A549 (cell line): Measurements from ENCODE around the gene MITF. TPM values are rescaled to one million over a fixed set of nuclear protein-coding genes. Genes with fewer than 3 reads are reported as not detected.

Experiments used
- ATAC-seq, 2 experiments: fragments of 200-7000 bp in 1 of 2; fragments of >200 bp in 1 of 2; cut with Nextera tagmentation in 1 of 2; cut with Tn5 transposase in 1 of 2; 3 replicates each; pipeline versions ENCODE4 v1.8.0 to v1.9.1; 2018 to 2020; ENCODE audit warnings: mild to moderate bottlenecking in 1 of 2, moderate library complexity in 1 of 2
- CTCF ChIA-PET: fragments of 300-600 bp; sonication (Branson Sonifier 250); formaldehyde crosslinking; extraction: SDS; loops from one replicate; lab custom pipeline; 2021; ENCODE audit warnings: antibody characterized with exemption, inconsistent platforms; lab: Yijun Ruan, JAX
- POLR2A ChIA-PET: fragments of 350-600 bp; formaldehyde crosslinking; extraction: SDS; loops from one replicate; lab custom pipeline; 2021; ENCODE audit warnings: antibody characterized with exemption, inconsistent platforms; lab: Yijun Ruan, JAX
- DNase-seq, 2 experiments: peaks; one replicate each; pipeline versions ENCODE4 v3.0.0 to v3.0.0-alpha.2; 2011 to 2016; ENCODE audit warnings: low read depth in 1 of 2, low spot score in 1 of 2
- FAIRE-seq: peaks from 2 replicates; lab custom pipeline; 2011; peaks lifted over from hg19 to GRCh38; lab: Jason Lieb, UNC
- H3K27ac ChIP-seq, 2 experiments: fragments of >200 bp; sonication (Bioruptor Twin); formaldehyde crosslinking; 3 replicates each; pipeline ENCODE4 v1.5.1; 2016 to 2017
- H3K4me1 ChIP-seq: fragments of >200 bp; sonication (Bioruptor Twin); formaldehyde crosslinking; 3 replicates; pipeline ENCODE4 v1.6.1; 2016
- H3K4me2 ChIP-seq: fragments of >200 bp; sonication (Bioruptor Twin); formaldehyde crosslinking; 3 replicates; pipeline ENCODE4 v1.6.1; 2016
- H3K4me3 ChIP-seq: fragments of >200 bp; sonication (Bioruptor Twin); formaldehyde crosslinking; 3 replicates; pipeline ENCODE4 v1.5.1; 2016
- H3K9me3 ChIP-seq: fragments of >200 bp; sonication (Bioruptor Twin); formaldehyde crosslinking; 3 replicates; pipeline ENCODE4 v1.6.1; 2016
- CEBPB ChIP-seq, 2 experiments: fragments of >200 bp in 1 of 2; sonication (Bioruptor Twin) in 1 of 2; formaldehyde crosslinking in 1 of 2; IDR thresholded peaks; 2 replicates each; pipeline ENCODE4 v1.6.1; 2012 to 2016
- EP300 ChIP-seq, 2 experiments: fragments of >200 bp; sonication (Bioruptor Twin); formaldehyde crosslinking; IDR thresholded peaks; 2 replicates in 1 of 2; 3 replicates in 1 of 2; pipeline ENCODE4 v1.6.1; 2016 to 2017
- FOSB ChIP-seq: fragments of 250-450 bp; sonication (Bioruptor Pico); IDR thresholded peaks from 2 replicates; pipeline ENCODE4 v1.5.0; 2020; ENCODE audit warnings: mild to moderate bottlenecking, moderate library complexity
- FOSL2 ChIP-seq, 2 experiments: fragments of 450-650 bp in 1 of 2; fragments of >200 bp in 1 of 2; sonication (Bioruptor Twin) in 1 of 2; formaldehyde crosslinking; IDR thresholded peaks; 2 replicates each; pipeline versions ENCODE4 v1.5.0 to v1.6.1; 2016 to 2020; ENCODE audit warnings: mild to moderate bottlenecking in 1 of 2, moderate library complexity in 1 of 2
- FOXS1 ChIP-seq: fragments of 250-450 bp; sonication (Bioruptor Pico); IDR thresholded peaks from 2 replicates; pipeline ENCODE4 v1.5.0; 2020; ENCODE audit warnings: mild to moderate bottlenecking, moderate library complexity
- GATA3 ChIP-seq: IDR thresholded peaks from 2 replicates; pipeline ENCODE4 v1.6.1; 2012; ENCODE audit warnings: borderline replicate concordance
- HDAC2 ChIP-seq: fragments of 200-600 bp; sonication (generic); IDR thresholded peaks from 2 replicates; pipeline ENCODE4 v1.6.1; 2016
- JUN ChIP-seq, 2 experiments: fragments of >200 bp; sonication (Bioruptor Twin); formaldehyde crosslinking; IDR thresholded peaks; 2 replicates in 1 of 2; 3 replicates in 1 of 2; pipeline ENCODE4 v1.6.1; 2016 to 2017
- JUNB ChIP-seq: fragments of >200 bp; sonication (Bioruptor Twin); formaldehyde crosslinking; IDR thresholded peaks from 2 replicates; pipeline ENCODE4 v1.6.1; 2016
- KDM1A ChIP-seq: fragments of 200-600 bp; sonication (generic); IDR thresholded peaks from 2 replicates; pipeline ENCODE4 v1.6.1; 2016; ENCODE audit warnings: low read depth, mild to moderate bottlenecking
- KDM5A ChIP-seq: fragments of 200-600 bp; sonication (generic); IDR thresholded peaks from 2 replicates; pipeline ENCODE4 v1.6.1; 2016; ENCODE audit warnings: antibody characterized with exemption, mild to moderate bottlenecking
- PBX3 ChIP-seq: IDR thresholded peaks from 2 replicates; pipeline ENCODE4 v1.6.1; 2012
- RAD21 ChIP-seq, 2 experiments: fragments of >200 bp in 1 of 2; sonication (Bioruptor Twin) in 1 of 2; formaldehyde crosslinking in 1 of 2; IDR thresholded peaks in 1 of 2; conservative IDR thresholded peaks in 1 of 2; 2 replicates in 1 of 2; 3 replicates in 1 of 2; pipeline ENCODE4 v1.6.1; 2012 to 2018; ENCODE audit warnings: inconsistent platforms in 1 of 2
- TP53 ChIP-seq: fragments of 250-450 bp; sonication (Bioruptor Pico); IDR thresholded peaks from 2 replicates; pipeline ENCODE4 v1.5.0; 2021; ENCODE audit warnings: mild to moderate bottlenecking, moderate library complexity
- ZNF302 ChIP-seq: fragments of 250-450 bp; sonication (Bioruptor Pico); IDR thresholded peaks from 2 replicates; pipeline ENCODE4 v1.9.0; 2021; ENCODE audit warnings: inconsistent platforms, mild to moderate bottlenecking, moderate library complexity
- ZSCAN20 ChIP-seq: fragments of 250-450 bp; sonication (Bioruptor Pico); IDR thresholded peaks from 2 replicates; pipeline ENCODE4 v1.8.0; 2022; ENCODE audit warnings: mild to moderate bottlenecking, moderate library complexity
- WGBS: methylation state at CpG from one replicate; pipeline ENCODE4 v1.1.6; 2017; ENCODE audit errors: missing lambda C conversion rate; 5-methylcytosine and 5-hydroxymethylcytosine counted together
- polyA plus RNA-seq, 4 experiments: library from polyadenylated mRNA; depleted of rRNA in 3 of 4; stranded (reverse); fragments of >200 nt; fragmentation: RNase III in 1 of 4; extraction: RNeasy Plus Mini Kit Qiagen cat#74134 plus additional on column Dnase treatment in 1 of 4; gene quantifications; 2 replicates in 3 of 4; 3 replicates in 1 of 4; pipeline ENCODE4 v1.2.3, GENCODE V29; 2011 to 2017
- TF ChIP-seq, protein P1 (sequence below): fragments of 250-450 bp; sonication (Bioruptor Pico); IDR thresholded peaks from 2 replicates; pipeline ENCODE4 v1.5.0; 2020; ENCODE audit warnings: low read depth, mild to moderate bottlenecking, moderate library complexity
- TF ChIP-seq, protein P2 (sequence below): fragments of >200 bp; sonication (Bioruptor Twin); formaldehyde crosslinking; IDR thresholded peaks from 3 replicates; pipeline ENCODE4 v1.6.1; 2016
- TF ChIP-seq, protein P3 (sequence below): IDR thresholded peaks from 2 replicates; pipeline ENCODE4 v1.6.1; 2012

MITF gene
- polyA plus RNA-seq, 2 of the 4 experiments (the other 2 are of a cell fraction), result 14.3 to 15.9 TPM

DNA sequence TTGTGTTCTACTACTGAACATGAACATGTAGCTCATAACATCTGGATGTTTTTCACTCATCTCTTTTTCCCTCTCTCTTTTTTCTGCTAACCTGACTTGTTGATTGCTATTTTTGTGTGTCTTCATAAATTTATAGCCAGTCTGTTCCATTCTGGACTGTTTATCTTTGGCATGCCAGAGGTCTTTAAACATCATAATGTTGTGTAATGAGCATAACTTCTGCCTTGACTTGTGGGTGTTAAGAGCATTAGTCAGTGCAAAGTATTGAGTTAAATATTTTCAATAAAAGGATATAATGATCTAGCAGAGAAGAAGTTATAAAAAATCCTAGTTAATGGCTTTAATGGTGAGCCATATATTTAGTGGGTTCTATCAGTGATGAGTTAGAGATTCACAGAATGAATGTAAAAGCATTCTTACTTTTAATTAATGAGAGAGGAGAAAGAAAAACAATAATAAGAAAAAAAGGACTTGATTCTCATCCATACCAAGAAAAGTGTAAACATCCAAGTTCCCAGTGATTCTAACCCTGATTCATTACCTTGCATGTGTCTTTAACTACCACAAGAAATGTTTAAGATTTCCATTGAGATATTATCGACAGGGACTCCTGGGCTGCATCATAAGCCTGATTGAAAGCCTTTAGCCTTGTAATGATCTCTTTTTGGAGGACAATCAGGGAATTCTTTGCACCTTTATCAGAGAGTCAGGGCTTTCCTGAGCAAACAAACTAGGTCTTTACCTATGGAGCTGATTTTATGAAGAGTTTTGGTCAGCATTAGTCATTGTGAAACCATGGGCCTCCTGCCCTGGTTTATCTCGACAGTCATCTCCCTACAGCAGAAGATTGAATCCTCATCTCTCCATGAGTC is 22.9 kb downstream of the MITF start:
- POLR2A ChIA-PET, result no interaction called here

DNA sequence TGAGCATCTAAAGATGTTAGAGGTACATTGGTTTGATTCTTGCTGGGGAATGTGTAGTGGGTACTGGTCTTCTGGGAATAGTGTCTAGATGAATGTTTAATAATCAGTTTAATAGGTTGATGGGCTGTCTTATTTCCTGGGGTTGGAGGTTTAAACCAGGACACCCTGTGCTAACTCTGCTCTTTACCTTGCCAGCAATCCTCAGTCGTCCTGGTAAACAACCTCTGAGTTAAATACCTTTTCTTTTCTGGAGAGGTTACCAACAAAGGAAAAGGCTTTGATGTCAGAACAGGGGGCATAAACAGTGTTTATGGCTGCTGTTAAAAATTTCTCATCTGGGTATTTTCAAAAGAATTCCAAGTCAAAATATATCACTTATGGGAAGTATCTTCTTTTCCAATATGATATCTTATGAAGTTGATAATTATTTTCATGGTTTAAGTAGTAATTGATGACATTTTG is 23.5 kb downstream of the MITF start:
- H3K27ac ChIP-seq, result peak overlapping the region; percentile 79 to 85
- FAIRE-seq (no peak), DNase-seq (no peak), ATAC-seq (peak in 1 of 2 experiments; percentile 55; a peak in 3 of 6 replicates)
- peak overlapping the region; percentile 32 for H3K4me3 ChIP-seq
- TF ChIP-seq HDAC2 (no peak), JUN (IDR thresholded peaks at IDR 0.05) (no peak), ZNF302 (CRISPR knock-in tag) (no peak), ZSCAN20 (CRISPR knock-in tag) (no peak), TP53 (CRISPR knock-in tag) (no peak), FOXS1 (CRISPR knock-in tag) (no peak), FOSB (CRISPR knock-in tag) (no peak)
- TF ChIP-seq, protein P1, sequence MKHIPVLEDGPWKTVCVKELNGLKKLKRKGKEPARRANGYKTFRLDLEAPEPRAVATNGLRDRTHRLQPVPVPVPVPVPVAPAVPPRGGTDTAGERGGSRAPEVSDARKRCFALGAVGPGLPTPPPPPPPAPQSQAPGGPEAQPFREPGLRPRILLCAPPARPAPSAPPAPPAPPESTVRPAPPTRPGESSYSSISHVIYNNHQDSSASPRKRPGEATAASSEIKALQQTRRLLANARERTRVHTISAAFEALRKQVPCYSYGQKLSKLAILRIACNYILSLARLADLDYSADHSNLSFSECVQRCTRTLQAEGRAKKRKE, result no peak
- H3K4me1 ChIP-seq, result peaks cover 62% of the 10 kb centered on the region
- WGBS, result 0% methylated on average over 1 of the region's 1 CpG
- ChIA-PET CTCF (interaction anchor here (0.8 kb wide), 1 partner anchor 42 kb away, joined by 3 read pairs; no protein-coding TSS in a partner anchor), POLR2A (no interaction called here)
- H3K9me3 ChIP-seq, result no peaks in the 10 kb centered on the region
- H3K4me2 ChIP-seq, result peak overlapping the region; percentile 90

More for the DNA sequence above, 22.9 kb downstream of the MITF start:
- FAIRE-seq (peak; percentile 88), ATAC-seq (peak; percentile 60 to 80), DNase-seq (peak in 1 of 2 experiments; percentile 61)
- H3K27ac ChIP-seq, result peak overlapping the region; percentile 79 to 85
- H3K4me3 ChIP-seq, result peak overlapping the region; percentile 32
- WGBS, result 3% methylated on average over 2 of the region's 2 CpGs
- H3K4me2 ChIP-seq, result peak overlapping the region; percentile 90
- H3K4me1 ChIP-seq, result peaks cover 60% of the 10 kb centered on the region
- CTCF ChIA-PET, result interaction anchor here (1.3 kb wide), 1 partner anchor 30 kb away, joined by 3 read pairs; no protein-coding TSS in a partner anchor
- no peaks in the 10 kb centered on the region for H3K9me3 ChIP-seq
- TF ChIP-seq PBX3 (peak; percentile 65; the same call in 1 of the 2 replicates), JUN (IDR thresholded peaks at IDR 0.05) (0 out of 5 replicates have a peak, but pooled peaks of 1 of the 2 experiments have one; percentile 10), FOXS1 (CRISPR knock-in tag) (no peak), FOSL2 (IDR thresholded peaks at IDR 0.05) (no peak), FOSL2 (CRISPR knock-in tag; IDR thresholded peaks at IDR 0.05) (peak; percentile 68), GATA3 (peak; percentile 90), RAD21 (conservative IDR thresholded peaks at IDR 0.05 in 1 of 2, IDR thresholded peaks at IDR 0.05 in 1 of 2) (0 out of 5 replicates have a peak, but pooled peaks of 1 of the 2 experiments have one; percentile 8), TP53 (CRISPR knock-in tag) (no peak), KDM5A (no peak), KDM1A (no peak), JUNB (peak; percentile 67), CEBPB (IDR thresholded peaks at IDR 0.05) (peak; percentile 71 to 94), EP300 (IDR thresholded peaks at IDR 0.05) (peak; percentile 30 to 34; a peak in 2 of 5 replicates)
- TF ChIP-seq, protein P2, sequence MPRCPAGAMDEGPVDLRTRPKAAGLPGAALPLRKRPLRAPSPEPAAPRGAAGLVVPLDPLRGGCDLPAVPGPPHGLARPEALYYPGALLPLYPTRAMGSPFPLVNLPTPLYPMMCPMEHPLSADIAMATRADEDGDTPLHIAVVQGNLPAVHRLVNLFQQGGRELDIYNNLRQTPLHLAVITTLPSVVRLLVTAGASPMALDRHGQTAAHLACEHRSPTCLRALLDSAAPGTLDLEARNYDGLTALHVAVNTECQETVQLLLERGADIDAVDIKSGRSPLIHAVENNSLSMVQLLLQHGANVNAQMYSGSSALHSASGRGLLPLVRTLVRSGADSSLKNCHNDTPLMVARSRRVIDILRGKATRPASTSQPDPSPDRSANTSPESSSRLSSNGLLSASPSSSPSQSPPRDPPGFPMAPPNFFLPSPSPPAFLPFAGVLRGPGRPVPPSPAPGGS, result peak; percentile 44; the same call in 1 of the 3 replicates
- TF ChIP-seq, protein P3, sequence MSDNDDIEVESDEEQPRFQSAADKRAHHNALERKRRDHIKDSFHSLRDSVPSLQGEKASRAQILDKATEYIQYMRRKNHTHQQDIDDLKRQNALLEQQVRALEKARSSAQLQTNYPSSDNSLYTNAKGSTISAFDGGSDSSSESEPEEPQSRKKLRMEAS, result peak; percentile 29; the same call in 1 of the 2 replicates
